A549 (cell line): ENCODE results near the gene SDE2. TPM values are rescaled to one million over a fixed set of nuclear protein-coding genes. Genes with fewer than 3 reads are reported as not detected.

Experiments used
- ATAC-seq, 2 experiments: fragments of 200-7000 bp in 1 of 2; fragments of >200 bp in 1 of 2; cut with Nextera tagmentation in 1 of 2; cut with Tn5 transposase in 1 of 2; 3 replicates each; pipeline versions ENCODE4 v1.8.0 to v1.9.1; 2018 to 2020; ENCODE audit warnings: mild to moderate bottlenecking in 1 of 2, moderate library complexity in 1 of 2
- CTCF ChIA-PET: fragments of 300-600 bp; sonication (Branson Sonifier 250); formaldehyde crosslinking; extraction: SDS; loops from one replicate; lab custom pipeline; 2021; ENCODE audit warnings: antibody characterized with exemption, inconsistent platforms; lab: Yijun Ruan, JAX
- POLR2A ChIA-PET: fragments of 350-600 bp; formaldehyde crosslinking; extraction: SDS; loops from one replicate; lab custom pipeline; 2021; ENCODE audit warnings: antibody characterized with exemption, inconsistent platforms; lab: Yijun Ruan, JAX
- DNase-seq, 2 experiments: peaks; one replicate each; pipeline versions ENCODE4 v3.0.0 to v3.0.0-alpha.2; 2011 to 2016; ENCODE audit warnings: low read depth in 1 of 2, low spot score in 1 of 2
- FAIRE-seq: peaks from 2 replicates; lab custom pipeline; 2011; peaks lifted over from hg19 to GRCh38; lab: Jason Lieb, UNC
- H3K27ac ChIP-seq, 2 experiments: fragments of >200 bp; sonication (Bioruptor Twin); formaldehyde crosslinking; 3 replicates each; pipeline ENCODE4 v1.5.1; 2016 to 2017
- H3K4me1 ChIP-seq: fragments of >200 bp; sonication (Bioruptor Twin); formaldehyde crosslinking; 3 replicates; pipeline ENCODE4 v1.6.1; 2016
- H3K4me2 ChIP-seq: fragments of >200 bp; sonication (Bioruptor Twin); formaldehyde crosslinking; 3 replicates; pipeline ENCODE4 v1.6.1; 2016
- H3K4me3 ChIP-seq: fragments of >200 bp; sonication (Bioruptor Twin); formaldehyde crosslinking; 3 replicates; pipeline ENCODE4 v1.5.1; 2016
- H3K9me3 ChIP-seq: fragments of >200 bp; sonication (Bioruptor Twin); formaldehyde crosslinking; 3 replicates; pipeline ENCODE4 v1.6.1; 2016
- CBX8 ChIP-seq: fragments of 200-600 bp; sonication (generic); IDR thresholded peaks from 2 replicates; pipeline ENCODE4 v1.6.1; 2016
- CHD2 ChIP-seq: fragments of 150-350 bp; IDR thresholded peaks from 2 replicates; pipeline ENCODE4 v1.6.1; 2014; ENCODE audit warnings: low read length; ENCODE audit not compliant: partially characterized antibody
- CTCF ChIP-seq: fragments of >200 bp; sonication (Bioruptor Twin); formaldehyde crosslinking; IDR thresholded peaks from 3 replicates; pipeline ENCODE4 v1.5.1; 2016
- E2F6 ChIP-seq: IDR thresholded peaks from 2 replicates; pipeline ENCODE4 v1.6.1; 2012; ENCODE audit warnings: low read depth, borderline replicate concordance
- EHMT2 ChIP-seq: fragments of 200-600 bp; sonication (generic); IDR thresholded peaks from 2 replicates; pipeline ENCODE4 v1.6.1; 2016; ENCODE audit warnings: antibody characterized with exemption, low read depth, mild to moderate bottlenecking, moderate library complexity
- FOSL2 ChIP-seq, 2 experiments: fragments of 450-650 bp in 1 of 2; fragments of >200 bp in 1 of 2; sonication (Bioruptor Twin) in 1 of 2; formaldehyde crosslinking; IDR thresholded peaks; 2 replicates each; pipeline versions ENCODE4 v1.5.0 to v1.6.1; 2016 to 2020; ENCODE audit warnings: mild to moderate bottlenecking in 1 of 2, moderate library complexity in 1 of 2
- FOXS1 ChIP-seq: fragments of 250-450 bp; sonication (Bioruptor Pico); IDR thresholded peaks from 2 replicates; pipeline ENCODE4 v1.5.0; 2020; ENCODE audit warnings: mild to moderate bottlenecking, moderate library complexity
- GATA3 ChIP-seq: IDR thresholded peaks from 2 replicates; pipeline ENCODE4 v1.6.1; 2012; ENCODE audit warnings: borderline replicate concordance
- HDAC2 ChIP-seq: fragments of 200-600 bp; sonication (generic); IDR thresholded peaks from 2 replicates; pipeline ENCODE4 v1.6.1; 2016
- HMGXB4 ChIP-seq: fragments of 250-450 bp; sonication (Bioruptor Pico); IDR thresholded peaks from 2 replicates; pipeline ENCODE4 v1.5.0; 2021; ENCODE audit warnings: mild to moderate bottlenecking, moderate library complexity, borderline replicate concordance
- HOXA7 ChIP-seq: fragments of 250-450 bp; sonication (Bioruptor Pico); IDR thresholded peaks from 2 replicates; pipeline ENCODE4 v1.5.0; 2020; ENCODE audit warnings: mild to moderate bottlenecking, moderate library complexity
- HOXB13 ChIP-seq: fragments of 250-450 bp; sonication (Bioruptor Pico); IDR thresholded peaks from 2 replicates; pipeline ENCODE4 v1.5.0; 2020; ENCODE audit warnings: low read depth, mild to moderate bottlenecking, moderate library complexity
- HOXB5 ChIP-seq: fragments of 250-450 bp; sonication (Bioruptor Pico); IDR thresholded peaks from 2 replicates; pipeline ENCODE4 v1.5.0; 2020; ENCODE audit warnings: mild to moderate bottlenecking, moderate library complexity
- JUNB ChIP-seq: fragments of >200 bp; sonication (Bioruptor Twin); formaldehyde crosslinking; IDR thresholded peaks from 2 replicates; pipeline ENCODE4 v1.6.1; 2016
- KDM5A ChIP-seq: fragments of 200-600 bp; sonication (generic); IDR thresholded peaks from 2 replicates; pipeline ENCODE4 v1.6.1; 2016; ENCODE audit warnings: antibody characterized with exemption, mild to moderate bottlenecking
- MAFK ChIP-seq: fragments of 450-650 bp; IDR thresholded peaks from 2 replicates; pipeline ENCODE4 v1.6.1; 2014; ENCODE audit not compliant: partially characterized antibody
- MYC ChIP-seq: IDR thresholded peaks from 2 replicates; pipeline ENCODE4 v1.6.1; 2012; ENCODE audit warnings: mild to moderate bottlenecking, inconsistent platforms, low read length, improper control_type of control experiment, borderline replicate concordance
- NFE2L2 ChIP-seq: fragments of 150-350 bp; conservative IDR thresholded peaks from 2 replicates; pipeline ENCODE4 v1.6.1; 2014; ENCODE audit warnings: low read length
- NPAS2 ChIP-seq: fragments of 250-450 bp; sonication (Bioruptor Pico); IDR thresholded peaks from 2 replicates; pipeline ENCODE4 v1.8.0; 2022; ENCODE audit warnings: mild to moderate bottlenecking, moderate library complexity, borderline replicate concordance
- RAD21 ChIP-seq, 2 experiments: fragments of >200 bp in 1 of 2; sonication (Bioruptor Twin) in 1 of 2; formaldehyde crosslinking in 1 of 2; IDR thresholded peaks in 1 of 2; conservative IDR thresholded peaks in 1 of 2; 2 replicates in 1 of 2; 3 replicates in 1 of 2; pipeline ENCODE4 v1.6.1; 2012 to 2018; ENCODE audit warnings: inconsistent platforms in 1 of 2
- RARB ChIP-seq: fragments of 250-450 bp; sonication (Bioruptor Pico); IDR thresholded peaks from 2 replicates; pipeline ENCODE4 v1.8.0; 2021; ENCODE audit warnings: mild to moderate bottlenecking, moderate library complexity
- REST ChIP-seq: fragments of 200-600 bp; sonication (generic); IDR thresholded peaks from 2 replicates; pipeline ENCODE4 v1.6.1; 2016; ENCODE audit warnings: antibody characterized with exemption, mild to moderate bottlenecking, moderate library complexity
- USF2 ChIP-seq: fragments of 450-650 bp; IDR thresholded peaks from 2 replicates; pipeline ENCODE4 v1.6.1; 2014; ENCODE audit warnings: antibody characterized with exemption
- ZC3H11A ChIP-seq: fragments of 450-650 bp; IDR thresholded peaks from 2 replicates; pipeline ENCODE4 v1.6.1; 2014; ENCODE audit warnings: antibody characterized with exemption, mild to moderate bottlenecking
- WGBS: methylation state at CpG from one replicate; pipeline ENCODE4 v1.1.6; 2017; ENCODE audit errors: missing lambda C conversion rate; 5-methylcytosine and 5-hydroxymethylcytosine counted together
- polyA plus RNA-seq, 4 experiments: library from polyadenylated mRNA; depleted of rRNA in 3 of 4; stranded (reverse); fragments of >200 nt; fragmentation: RNase III in 1 of 4; extraction: RNeasy Plus Mini Kit Qiagen cat#74134 plus additional on column Dnase treatment in 1 of 4; gene quantifications; 2 replicates in 3 of 4; 3 replicates in 1 of 4; pipeline ENCODE4 v1.2.3, GENCODE V29; 2011 to 2017

Gene SDE2
- polyA plus RNA-seq, 2 of the 4 experiments (the other 2 are of a cell fraction), result 9.2 to 24.8 TPM

- TF ChIP-seq RARB (CRISPR knock-in tag) (no peak), MYC (no peak), NFE2L2 (no peak)
Measured at GRCh38 chr1:225946082-225946620, 53.0 kb downstream of the SDE2 start (continued).

- DNase-seq, result no peak
- FAIRE-seq, result no peak
- H3K4me3 ChIP-seq, result no peak overlapping the region
- H3K27ac ChIP-seq, result no peak overlapping the region
- ChIA-PET POLR2A (no interaction called here), CTCF (interaction anchor here (0.6 to 2.5 kb wide), 10 partner anchors 9 to 471 kb away, joined by 3 to 9 read pairs (median 4); partner anchors contain the start of gene TMEM63A)
- WGBS, result 83% methylated on average over 4 of the region's 4 CpGs
- H3K4me2 ChIP-seq, result no peak overlapping the region
- no peaks in the 10 kb centered on the region for H3K4me1 ChIP-seq
- ATAC-seq, result no peak
- H3K9me3 ChIP-seq, result no peaks in the 10 kb centered on the region
- TF ChIP-seq HOXB5 (no peak), KDM5A (no peak), RAD21 (conservative IDR thresholded peaks at IDR 0.05 in 1 of 2, IDR thresholded peaks at IDR 0.05 in 1 of 2) (no peak), CTCF (no peak), HOXA7 (no peak)
- TF ChIP-seq, all 56 proteins: peak for 0
Measured at GRCh38 chr1:225945564-225945963, 53.6 kb downstream of the SDE2 start.

- WGBS, result 69% methylated on average over 7 of the region's 7 CpGs
- Histone ChIP-seq H3K4me1 (no peaks in the 10 kb centered on the region), H3K9me3 (no peaks in the 10 kb centered on the region), H3K4me3 (no peak overlapping the region), H3K4me2 (no peak overlapping the region), H3K27ac (no peak overlapping the region)
- POLR2A ChIA-PET, result no interaction called here
- FAIRE-seq, result no peak
- no peak for ATAC-seq
- CTCF ChIA-PET, result interaction anchor here (0.6 to 2.5 kb wide), 9 partner anchors 10 to 470 kb away, joined by 3 to 9 read pairs (median 5); partner anchors contain the start of gene TMEM63A
- TF ChIP-seq JUNB, result no peak
- no peak for TF ChIP-seq HMGXB4
- no peak for TF ChIP-seq CBX8
- TF ChIP-seq FOSL2 (IDR thresholded peaks at IDR 0.05), result no peak
- no peak for TF ChIP-seq FOSL2 (CRISPR knock-in tag; IDR thresholded peaks at IDR 0.05)
- no peak for TF ChIP-seq EHMT2
- TF ChIP-seq USF2, result no peak
- no peak for TF ChIP-seq HOXB5
- TF ChIP-seq ZC3H11A, result no peak
- TF ChIP-seq MYC, result no peak
- TF ChIP-seq FOXS1 (CRISPR knock-in tag), result no peak
- no peak for TF ChIP-seq HOXA7
- no peak for DNase-seq
Measured at GRCh38 chr1:225944951-225945350, 54.2 kb downstream of the SDE2 start.

- CTCF ChIA-PET, result interaction anchor here (0.8 to 2.4 kb wide), 8 partner anchors 10 to 470 kb away, joined by 3 to 9 read pairs (median 4); partner anchors contain the start of genes PYCR2 and TMEM63A
- H3K4me3 ChIP-seq, result no peak overlapping the region
- FAIRE-seq, result no peak
- POLR2A ChIA-PET, result no interaction called here
- no peak for DNase-seq
- H3K9me3 ChIP-seq, result no peaks in the 10 kb centered on the region
- TF ChIP-seq HOXA7, result no peak
- TF ChIP-seq NPAS2, result no peak
- TF ChIP-seq HDAC2, result no peak
- TF ChIP-seq JUNB, result no peak
- no peak for TF ChIP-seq MYC
- no peak for TF ChIP-seq MAFK
- no peak for TF ChIP-seq CHD2
- no peak for TF ChIP-seq E2F6
- TF ChIP-seq HOXB13 (CRISPR knock-in tag), result no peak
- TF ChIP-seq REST, result no peak
- no peak for TF ChIP-seq EHMT2
- TF ChIP-seq GATA3, result no peak
- H3K4me1 ChIP-seq, result no peaks in the 10 kb centered on the region
- no peak overlapping the region for H3K4me2 ChIP-seq
- no peak for ATAC-seq
- H3K27ac ChIP-seq, result no peak overlapping the region
- 87% methylated on average over 2 of the region's 2 CpGs for WGBS
Measured at GRCh38 chr1:225944387-225944786, 54.8 kb downstream of the SDE2 start.
